ENCODE measurements around the gene ZFP62.
"Not testable (repeated sequence)": the region's sequence is repeated elsewhere in the genome, so short reads cannot be mapped to it uniquely, and the experiment has no call there.

DNA sequence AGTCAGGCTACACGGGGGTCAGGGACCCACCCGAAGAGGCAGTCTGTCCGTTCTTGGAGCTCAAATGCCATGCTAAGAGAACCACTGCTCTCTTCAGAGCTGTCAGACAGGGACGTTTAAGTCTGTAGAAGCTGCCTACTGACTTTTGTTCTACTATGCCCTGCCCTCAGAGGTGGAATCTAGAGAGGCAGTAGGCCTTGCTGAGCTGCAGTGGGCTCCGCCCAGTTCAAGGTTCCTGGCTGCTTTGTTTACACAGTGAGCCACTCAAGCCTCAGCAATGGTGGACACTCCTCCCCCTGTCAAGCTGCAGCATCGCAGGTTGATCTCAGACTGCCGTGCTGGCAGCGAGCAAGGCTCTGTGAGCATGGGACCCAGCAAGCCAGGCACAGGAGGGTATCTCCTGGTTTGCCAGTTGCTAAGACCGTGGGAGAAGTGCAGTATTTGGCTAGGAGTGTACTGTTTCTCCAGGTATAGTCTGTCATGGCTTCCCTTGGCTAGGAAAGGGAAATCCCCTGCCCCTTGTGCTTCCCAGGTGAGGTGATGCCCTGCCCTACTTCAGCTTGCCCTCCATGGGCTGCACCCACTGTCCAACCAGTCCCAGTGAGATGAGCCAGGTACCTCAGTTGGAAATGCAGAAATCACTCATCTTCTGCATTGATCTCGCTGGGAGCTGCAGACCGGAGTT is 24.9 kb upstream of the ZFP62 start:
- TF ChIP-seq, protein P1, sequence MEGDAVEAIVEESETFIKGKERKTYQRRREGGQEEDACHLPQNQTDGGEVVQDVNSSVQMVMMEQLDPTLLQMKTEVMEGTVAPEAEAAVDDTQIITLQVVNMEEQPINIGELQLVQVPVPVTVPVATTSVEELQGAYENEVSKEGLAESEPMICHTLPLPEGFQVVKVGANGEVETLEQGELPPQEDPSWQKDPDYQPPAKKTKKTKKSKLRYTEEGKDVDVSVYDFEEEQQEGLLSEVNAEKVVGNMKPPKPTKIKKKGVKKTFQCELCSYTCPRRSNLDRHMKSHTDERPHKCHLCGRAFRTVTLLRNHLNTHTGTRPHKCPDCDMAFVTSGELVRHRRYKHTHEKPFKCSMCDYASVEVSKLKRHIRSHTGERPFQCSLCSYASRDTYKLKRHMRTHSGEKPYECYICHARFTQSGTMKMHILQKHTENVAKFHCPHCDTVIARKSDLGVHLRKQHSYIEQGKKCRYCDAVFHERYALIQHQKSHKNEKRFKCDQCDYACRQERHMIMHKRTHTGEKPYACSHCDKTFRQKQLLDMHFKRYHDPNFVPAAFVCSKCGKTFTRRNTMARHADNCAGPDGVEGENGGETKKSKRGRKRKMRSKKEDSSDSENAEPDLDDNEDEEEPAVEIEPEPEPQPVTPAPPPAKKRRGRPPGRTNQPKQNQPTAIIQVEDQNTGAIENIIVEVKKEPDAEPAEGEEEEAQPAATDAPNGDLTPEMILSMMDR (conservative IDR thresholded peaks at IDR 0.05 in 1 of 2, IDR thresholded peaks at IDR 0.05 in 1 of 2; ENCODE audit: extremely low read depth in 1 of 2, insufficient read depth in 1 of 2, low read depth in 1 of 2, low read length in 2 of 2) = not testable (repeated sequence)
- not testable (repeated sequence) for TF ChIP-seq EZH2 (IDR thresholded peaks at IDR 0.05; ENCODE audit: borderline replicate concordance, low read length)

Data from mammary epithelial cell (primary cell).